MCF 10A (cell line): Measurements from ENCODE around the gene LAMB3. TPM values are rescaled to one million over a fixed set of nuclear protein-coding genes. Genes with fewer than 3 reads are reported as not detected.
A peak's percentile ranks its signal among the peaks of the same experiment; 100 is the strongest.

Experiments
- BruUV-seq: library from RNA; stranded (reverse); fragments of 400-500 nt; replicated peaks from 2 replicates; lab custom pipeline; 2021; lab: Mats Ljungman, UMichigan
- CTCF ChIA-PET: fragments of 300-600 bp; sonication (Branson Sonifier 250); formaldehyde crosslinking; extraction: SDS; loops from one replicate; lab custom pipeline; 2021; ENCODE audit warnings: antibody characterized with exemption, inconsistent platforms; lab: Yijun Ruan, JAX
- POLR2A ChIA-PET: fragments of 300-600, 350-650 bp; sonication (Branson Sonifier 250); formaldehyde crosslinking; extraction: SDS; loops from one replicate; lab custom pipeline; 2020; ENCODE audit warnings: antibody characterized with exemption, inconsistent platforms; lab: Yijun Ruan, JAX
- DNase-seq: peaks from one replicate; pipeline ENCODE4 v3.0.0-alpha.2; 2018; ENCODE audit not compliant: unreplicated experiment
- H3K27ac Mint-ChIP-seq: one replicate; pipeline ENCODE4 v1.8.0; 2022; ENCODE audit warnings: mild to moderate bottlenecking, low read depth, mixed read lengths; ENCODE audit not compliant: unreplicated experiment
- H3K27me3 Mint-ChIP-seq: one replicate; pipeline ENCODE4 v1.8.0; 2022; ENCODE audit warnings: mixed read lengths; ENCODE audit not compliant: insufficient read depth, unreplicated experiment
- H3K36me3 Mint-ChIP-seq: one replicate; pipeline ENCODE4 v1.8.0; 2022; ENCODE audit warnings: mild to moderate bottlenecking, moderate library complexity, mixed read lengths; ENCODE audit not compliant: insufficient read depth, unreplicated experiment
- H3K4me1 Mint-ChIP-seq: one replicate; pipeline ENCODE4 v1.8.0; 2022; ENCODE audit warnings: mixed read lengths; ENCODE audit not compliant: insufficient read depth, unreplicated experiment
- H3K4me3 Mint-ChIP-seq: one replicate; pipeline ENCODE4 v1.8.0; 2022; ENCODE audit warnings: mild to moderate bottlenecking, moderate library complexity, mixed read lengths; ENCODE audit not compliant: unreplicated experiment
- H3K9me3 Mint-ChIP-seq: one replicate; pipeline ENCODE4 v1.8.0; 2022; ENCODE audit warnings: mixed read lengths; ENCODE audit not compliant: unreplicated experiment
- intact Hi-C: fragments of 100-400 bp; cut with micrococcal nuclease; formaldehyde crosslinking; loops from 2 replicates; pipeline ENCODE4 v1.14.1; 2022
- total RNA-seq: library from RNA; stranded (reverse); gene quantifications from 2 replicates; pipeline ENCODE4 v1.2.3, GENCODE V29; 2022
- TF ChIP-seq, protein P1 (sequence below): fragments of 200-600 bp; IDR thresholded peaks from one replicate; pipeline ENCODE4 v1.8.0; 2022; ENCODE audit warnings: antibody characterized with exemption, mild to moderate bottlenecking; ENCODE audit not compliant: unreplicated experiment

The LAMB3 gene
- total RNA-seq, 1 experiment from 2014 or later = 1,572 TPM

DNA sequence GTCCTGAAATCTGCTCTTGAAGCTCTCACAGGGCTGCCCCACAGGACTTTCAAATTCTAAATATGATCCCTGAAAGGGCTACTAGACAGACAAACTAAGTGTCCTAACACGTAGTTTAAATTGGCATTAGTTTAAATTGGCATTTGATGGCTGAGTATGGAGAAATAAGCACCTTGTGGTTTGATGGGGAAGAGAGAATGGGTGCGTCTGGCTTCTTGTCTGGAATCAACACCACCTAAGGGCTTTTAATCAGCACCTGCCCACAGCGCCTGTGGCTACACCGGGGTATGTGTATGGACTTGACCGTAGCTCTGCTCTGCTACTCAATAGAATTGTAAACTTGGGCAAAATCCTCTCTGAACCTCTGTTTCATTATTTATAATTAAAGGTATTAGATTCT, 5.7 kb upstream of the LAMB3 start:
- ChIA-PET CTCF (interaction anchor here (0.6 to 21.0 kb wide), 17 partner anchors 8 to 100 kb away, joined by 3 to 564 read pairs (median 7); no protein-coding TSS in a partner anchor), POLR2A (interaction anchor here (0.6 to 18.4 kb wide), 20 partner anchors 6 to 1789 kb away, joined by 3 to 458 read pairs (median 6); partner anchors contain the start of genes G0S2, IRF6 and LAMB3)
- intact Hi-C loops = loop anchor here (2.0 to 10.0 kb wide), 2 partner anchors 15 to 253 kb away; no protein-coding TSS in a partner anchor

DNA sequence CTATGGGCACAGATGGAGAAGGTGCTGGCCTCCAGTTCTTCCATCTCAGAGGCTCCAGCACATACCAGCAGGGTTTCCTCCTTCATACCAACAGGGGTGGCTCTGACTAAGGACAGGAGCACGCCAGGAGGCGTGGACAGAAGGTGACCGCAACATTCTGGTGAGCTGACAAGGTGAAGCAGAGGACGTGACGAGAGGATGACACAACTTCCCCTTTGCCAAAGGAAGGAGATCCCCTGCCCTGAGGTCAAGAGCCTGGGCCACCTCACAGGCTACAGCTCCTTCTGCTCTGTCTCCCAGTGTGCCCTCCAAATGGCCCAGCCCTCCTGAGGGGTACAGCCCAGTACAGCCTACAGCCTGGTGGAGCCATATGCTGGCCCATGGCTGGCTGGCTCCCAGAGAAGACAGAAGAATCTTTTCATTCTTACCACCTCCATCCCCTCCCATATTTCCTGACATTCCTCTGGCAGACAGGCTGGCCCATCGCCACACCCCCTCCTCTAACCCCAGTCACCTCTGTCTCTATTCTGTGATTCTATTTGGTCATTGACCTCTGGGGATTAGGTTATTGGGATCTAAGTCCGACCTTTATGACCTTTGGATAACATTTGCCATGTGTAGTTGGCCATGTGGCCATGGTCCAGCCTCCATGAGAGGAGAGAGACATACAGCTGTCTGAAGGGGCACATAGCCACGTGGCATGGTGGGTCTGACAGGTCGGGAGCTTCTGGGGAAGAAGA, 5.1 kb upstream of the LAMB3 start:
- Mint-ChIP-seq H3K27me3 (no peaks in the 10 kb centered on the region), H3K27ac (peak overlapping the region; percentile 99), H3K4me3 (peak overlapping the region; percentile 41), H3K36me3 (peaks cover 6% of the 10 kb centered on the region), H3K9me3 (no peaks in the 10 kb centered on the region), H3K4me1 (peaks cover 86% of the 10 kb centered on the region)
- CTCF ChIA-PET = interaction anchor here (0.5 to 21.0 kb wide), 16 partner anchors 8 to 218 kb away, joined by 3 to 564 read pairs (median 6); no protein-coding TSS in a partner anchor
- TF ChIP-seq, protein P1, sequence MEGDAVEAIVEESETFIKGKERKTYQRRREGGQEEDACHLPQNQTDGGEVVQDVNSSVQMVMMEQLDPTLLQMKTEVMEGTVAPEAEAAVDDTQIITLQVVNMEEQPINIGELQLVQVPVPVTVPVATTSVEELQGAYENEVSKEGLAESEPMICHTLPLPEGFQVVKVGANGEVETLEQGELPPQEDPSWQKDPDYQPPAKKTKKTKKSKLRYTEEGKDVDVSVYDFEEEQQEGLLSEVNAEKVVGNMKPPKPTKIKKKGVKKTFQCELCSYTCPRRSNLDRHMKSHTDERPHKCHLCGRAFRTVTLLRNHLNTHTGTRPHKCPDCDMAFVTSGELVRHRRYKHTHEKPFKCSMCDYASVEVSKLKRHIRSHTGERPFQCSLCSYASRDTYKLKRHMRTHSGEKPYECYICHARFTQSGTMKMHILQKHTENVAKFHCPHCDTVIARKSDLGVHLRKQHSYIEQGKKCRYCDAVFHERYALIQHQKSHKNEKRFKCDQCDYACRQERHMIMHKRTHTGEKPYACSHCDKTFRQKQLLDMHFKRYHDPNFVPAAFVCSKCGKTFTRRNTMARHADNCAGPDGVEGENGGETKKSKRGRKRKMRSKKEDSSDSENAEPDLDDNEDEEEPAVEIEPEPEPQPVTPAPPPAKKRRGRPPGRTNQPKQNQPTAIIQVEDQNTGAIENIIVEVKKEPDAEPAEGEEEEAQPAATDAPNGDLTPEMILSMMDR = no peak
- intact Hi-C loops = loop anchor here (2.0 to 10.0 kb wide), 2 partner anchors 15 to 253 kb away; no protein-coding TSS in a partner anchor
- peak; percentile 99 for DNase-seq
- BruUV-seq = TSS peak; percentile 5
- POLR2A ChIA-PET = interaction anchor here (0.7 to 18.4 kb wide), 21 partner anchors 5 to 302 kb away, joined by 3 to 458 read pairs (median 7); partner anchors contain the start of genes G0S2, IRF6 and LAMB3

More for the DNA sequence above, 5.7 kb upstream of the LAMB3 start:
- peak overlapping the region; percentile 41 for H3K4me3 Mint-ChIP-seq
- BruUV-seq = no TSS peak
- H3K27me3 Mint-ChIP-seq = no peaks in the 10 kb centered on the region
- peak overlapping the region; percentile 99 for H3K27ac Mint-ChIP-seq
- H3K9me3 Mint-ChIP-seq = no peaks in the 10 kb centered on the region
- peaks cover 82% of the 10 kb centered on the region for H3K4me1 Mint-ChIP-seq
- TF ChIP-seq, protein P1 = no peak
- H3K36me3 Mint-ChIP-seq = peaks cover 6% of the 10 kb centered on the region
- DNase-seq = peak; percentile 82

DNA sequence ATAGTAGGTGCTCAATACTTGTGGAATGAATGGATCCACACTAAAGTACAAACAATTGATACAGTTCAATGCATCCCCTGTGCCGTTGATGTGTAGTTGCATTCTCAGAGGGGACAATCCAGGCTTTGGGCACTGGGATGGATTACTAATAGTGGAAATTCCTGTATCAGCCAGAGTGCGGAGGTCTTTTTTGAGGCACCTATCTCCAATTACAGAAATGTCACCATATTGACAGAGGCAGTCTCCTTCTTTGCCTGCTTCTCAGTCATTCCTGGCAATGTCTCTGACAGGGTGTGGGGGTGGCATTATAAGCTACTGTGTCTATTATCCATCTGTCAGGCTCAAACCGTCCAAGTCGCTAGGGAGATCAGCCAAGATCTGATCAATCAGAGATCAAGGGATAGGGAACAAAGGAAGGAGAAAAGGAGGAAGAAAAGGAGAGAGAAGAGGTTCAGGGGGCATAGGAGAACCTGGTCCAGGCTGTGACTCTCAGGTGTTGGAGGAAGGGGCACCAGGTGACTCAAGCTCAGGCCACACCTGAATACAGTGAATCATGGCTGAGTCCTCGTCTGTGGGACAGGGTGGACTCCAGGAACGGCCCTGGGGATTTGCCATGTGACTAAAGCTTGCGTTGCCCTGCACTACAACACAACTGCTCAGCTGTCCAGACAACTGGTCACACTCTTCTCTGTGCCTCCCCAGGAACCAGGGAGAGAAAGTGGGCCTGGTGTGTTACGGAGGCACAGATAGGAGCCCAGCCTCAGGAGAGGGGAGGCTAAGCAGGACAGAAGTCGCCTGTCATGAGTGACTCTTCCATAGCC, 3.4 kb upstream of the LAMB3 start:
- Mint-ChIP-seq H3K4me1 (peaks cover 92% of the 10 kb centered on the region), H3K4me3 (no peak overlapping the region), H3K36me3 (peaks cover 10% of the 10 kb centered on the region), H3K27ac (peak overlapping the region; percentile 99), H3K27me3 (no peaks in the 10 kb centered on the region), H3K9me3 (no peaks in the 10 kb centered on the region)
- intact Hi-C loops = loop anchor here (2.0 to 10.0 kb wide), 2 partner anchors 17 to 251 kb away; no protein-coding TSS in a partner anchor
- TF ChIP-seq, protein P1 = no peak
- no TSS peak for BruUV-seq
- peak; percentile 93 for DNase-seq
- POLR2A ChIA-PET = interaction anchor here (0.5 to 18.4 kb wide), 15 partner anchors 6 to 300 kb away, joined by 3 to 458 read pairs (median 7); partner anchors contain the start of genes G0S2 and IRF6
- CTCF ChIA-PET = interaction anchor here (0.7 to 21.0 kb wide), 11 partner anchors 11 to 448 kb away, joined by 3 to 564 read pairs (median 4); no protein-coding TSS in a partner anchor
